Muscle of leg (tissue), 11 donors: Measurements from ENCODE around the gene ADPRHL1. TPM values are rescaled to one million over a fixed set of nuclear protein-coding genes. Genes with fewer than 3 reads are reported as not detected.
"Not testable (repeated sequence)": the region's sequence is repeated elsewhere in the genome, so short reads cannot be mapped to it uniquely, and the experiment has no call there.

Source experiments
- DNase-seq: peaks from one replicate; pipeline ENCODE4 v3.0.0; 2013
- H3K27ac ChIP-seq: one replicate; pipeline ENCODE4 v1.5.1; 2013; ENCODE audit warnings: mild to moderate bottlenecking, low read length, control low read depth
- H3K27me3 ChIP-seq: one replicate; pipeline ENCODE4 v1.6.1; 2013; ENCODE audit warnings: low read length; ENCODE audit not compliant: control insufficient read depth, insufficient read depth
- H3K36me3 ChIP-seq: one replicate; pipeline ENCODE4 v1.6.1; 2013; ENCODE audit warnings: low read length; ENCODE audit not compliant: control insufficient read depth, insufficient read depth
- H3K4me1 ChIP-seq: one replicate; pipeline ENCODE4 v1.6.1; 2013; ENCODE audit warnings: low read length; ENCODE audit not compliant: control insufficient read depth, insufficient read depth
- H3K4me3 ChIP-seq: one replicate; pipeline ENCODE4 v1.5.1; 2013; ENCODE audit warnings: low read length, control low read depth
- H3K9me3 ChIP-seq: replicated peaks from 2 replicates; pipeline ENCODE4 v1.6.1; 2013; ENCODE audit warnings: low read depth, low read length; ENCODE audit not compliant: control insufficient read depth
- WGBS: methylation state at CpG from one replicate; pipeline ENCODE4 v1.1.5; 2013; ENCODE audit warnings: missing lambda C conversion rate; ENCODE audit not compliant: insufficient coverage; 5-methylcytosine and 5-hydroxymethylcytosine counted together
- polyA plus RNA-seq, 8 donors: library from polyadenylated mRNA; unstranded; fragments of 120-200 nt; gene quantifications; one replicate each; pipeline versions ENCODE4 v1.2.1 to v1.2.3, GENCODE V29; 2013; ENCODE audit warnings: inconsistent platforms in 1 of 8, low replicate concordance in 1 of 8; ENCODE audit not compliant: insufficient read length in 8 of 8, insufficient read depth in 1 of 8
- total RNA-seq: library from RNA; stranded (reverse); fragments of 120-200 nt; gene quantifications from one replicate; pipeline ENCODE4 v1.2.4, GENCODE V29; 2013

Gene ADPRHL1
- total and polyA plus RNA-seq, 9 donors: 150 to 282 (median 212) TPM

DNA sequence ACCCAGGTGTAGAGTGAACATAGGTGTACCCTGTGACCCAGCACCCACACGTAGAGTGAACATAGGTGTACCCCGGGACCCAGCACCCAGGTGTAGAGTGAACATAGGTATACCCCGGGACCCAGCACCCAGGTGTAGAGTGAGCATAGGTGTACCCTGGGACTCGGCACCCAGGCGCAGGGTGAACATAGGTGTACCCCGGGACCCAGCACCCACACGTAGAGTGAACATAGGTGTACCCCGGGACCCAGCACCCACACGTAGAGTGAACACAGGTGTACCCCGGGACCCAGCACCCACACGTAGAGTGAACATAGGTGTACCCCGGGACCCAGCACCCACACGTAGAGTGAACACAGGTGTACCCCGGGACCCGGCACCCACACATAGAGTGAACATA, 16.4 kb downstream of the ADPRHL1 start:
- H3K27ac ChIP-seq, H3K9me3 ChIP-seq, DNase-seq, H3K4me3 ChIP-seq, H3K4me1 ChIP-seq, H3K36me3 ChIP-seq, H3K27me3 ChIP-seq: not testable (repeated sequence)
- no CpG with 5 or more reads among the region's 15 CpGs for WGBS

DNA sequence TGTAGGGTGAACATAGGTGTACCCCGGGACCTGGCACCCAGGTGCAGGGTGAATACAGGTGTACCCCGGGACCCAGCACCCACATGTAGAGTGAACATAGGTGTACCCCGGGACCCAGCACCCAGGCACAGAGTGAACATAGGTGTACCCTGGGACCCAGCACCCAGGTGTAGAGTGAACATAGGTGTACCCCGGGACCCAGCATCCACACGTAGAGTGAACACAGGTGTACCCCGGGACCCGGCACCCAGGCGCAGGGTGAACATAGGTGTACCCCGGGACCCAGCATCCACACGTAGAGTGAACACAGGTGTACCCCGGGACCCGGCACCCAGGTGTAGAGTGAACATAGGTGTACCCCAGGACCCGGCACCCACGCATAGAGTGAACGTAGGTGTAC, 17.4 kb downstream of the ADPRHL1 start:
- not testable (repeated sequence) for H3K36me3 ChIP-seq, H3K27me3 ChIP-seq, H3K27ac ChIP-seq, DNase-seq, H3K4me1 ChIP-seq, H3K9me3 ChIP-seq, H3K4me3 ChIP-seq
- WGBS: 98% methylated on average over 13 of the region's 15 CpGs

DNA sequence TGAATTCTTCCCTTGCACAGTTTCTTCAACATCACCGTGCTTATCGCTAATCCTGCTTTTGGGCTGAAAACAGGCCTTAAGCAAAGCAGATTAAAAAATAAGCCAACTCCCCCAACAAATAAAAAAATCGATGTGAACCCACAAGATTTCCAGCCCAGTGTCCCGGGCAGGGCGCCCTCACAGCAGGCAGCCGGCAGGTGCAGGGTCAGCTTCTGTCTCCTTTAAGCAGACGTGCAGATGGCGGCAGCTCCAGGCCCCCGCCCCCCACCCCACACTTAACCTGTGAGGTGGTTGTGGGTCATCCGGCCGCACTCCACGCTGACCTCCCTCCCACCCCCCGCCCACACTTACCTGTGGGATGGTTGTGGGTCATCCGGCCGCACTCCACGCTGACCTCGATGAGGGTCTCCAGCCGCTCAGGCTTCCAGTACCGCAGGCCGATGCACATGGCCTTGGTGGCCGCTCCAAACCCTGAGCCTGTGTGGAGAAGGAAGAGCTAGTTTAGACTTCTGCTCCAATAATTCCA, 19.8 kb downstream of the ADPRHL1 start:
- WGBS: no CpG with 5 or more reads among the region's 21 CpGs
- peaks cover 15% of the 10 kb centered on the region for H3K36me3 ChIP-seq
- H3K9me3 ChIP-seq: no peaks in the 10 kb centered on the region
- H3K4me3 ChIP-seq: no peak overlapping the region
- H3K4me1 ChIP-seq: peaks cover 8% of the 10 kb centered on the region
- no peak for DNase-seq
- no peak overlapping the region for H3K27ac ChIP-seq
- no peaks in the 10 kb centered on the region for H3K27me3 ChIP-seq

DNA sequence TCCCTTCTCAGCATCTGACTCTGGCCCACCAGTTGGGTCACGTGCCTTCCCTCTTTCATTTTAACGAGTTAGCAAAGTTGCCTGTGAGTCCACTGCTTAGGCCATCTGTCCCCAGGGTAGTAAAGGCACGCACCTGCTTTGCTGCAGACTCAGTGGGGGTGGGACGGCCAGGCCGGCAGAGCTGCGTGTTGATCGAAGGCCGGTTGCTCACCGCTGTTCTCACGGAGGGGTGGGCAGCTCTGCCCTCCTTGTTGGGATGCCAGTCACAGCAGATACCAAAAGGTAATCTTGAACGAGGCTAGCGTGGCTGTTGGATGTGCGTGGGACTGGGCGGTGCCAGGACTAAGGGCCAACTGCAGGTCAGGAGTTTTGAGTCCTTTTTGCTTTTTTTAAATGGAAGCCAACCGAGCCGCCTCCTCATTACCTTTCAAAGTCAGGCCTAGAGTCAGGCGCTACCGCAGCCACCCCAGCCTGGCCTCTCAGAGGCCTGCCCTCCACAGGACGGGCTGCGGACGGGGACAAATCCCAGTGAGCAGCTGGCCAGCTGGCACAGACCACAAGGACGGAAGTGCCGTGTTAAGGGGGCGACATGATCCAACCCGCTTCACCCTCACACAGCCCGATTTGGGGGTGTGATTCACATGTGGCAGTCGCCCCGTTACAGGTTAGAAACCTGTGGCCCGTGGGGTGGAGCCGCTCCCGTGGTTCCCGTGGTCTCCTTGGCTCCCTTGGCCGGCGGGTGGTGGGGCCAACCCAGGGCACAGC, 20.6 kb downstream of the ADPRHL1 start:
- Histone ChIP-seq H3K4me3 (no peak overlapping the region), H3K36me3 (peaks cover 17% of the 10 kb centered on the region), H3K27ac (no peak overlapping the region), H3K9me3 (no peaks in the 10 kb centered on the region), H3K27me3 (no peaks in the 10 kb centered on the region), H3K4me1 (peaks cover 8% of the 10 kb centered on the region)
- DNase-seq: no peak
- 62% methylated on average over 20 of the region's 34 CpGs for WGBS

DNA sequence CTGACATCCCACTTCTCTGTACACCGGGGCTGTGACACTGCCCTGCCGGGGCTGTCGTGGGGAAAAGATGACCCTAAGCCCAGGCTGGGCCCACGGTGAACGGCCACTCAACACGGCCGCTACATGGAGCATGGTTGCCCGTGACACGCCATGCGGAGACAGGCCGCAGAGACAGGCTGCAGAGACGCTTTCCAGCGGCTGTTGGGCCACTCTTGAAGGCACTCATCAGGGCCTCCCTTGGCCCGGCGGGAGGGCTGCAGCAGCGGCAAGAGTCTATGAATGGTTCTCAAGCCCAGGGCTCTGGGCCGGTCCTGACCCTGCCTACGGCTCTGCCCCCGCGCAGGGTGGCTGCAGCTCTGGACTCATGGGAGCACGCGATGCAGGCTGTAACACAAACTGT, 22.1 kb downstream of the ADPRHL1 start:
- Histone ChIP-seq H3K9me3 (no peaks in the 10 kb centered on the region), H3K4me1 (peaks cover 12% of the 10 kb centered on the region), H3K27ac (no peak overlapping the region), H3K27me3 (no peaks in the 10 kb centered on the region), H3K36me3 (peaks cover 24% of the 10 kb centered on the region), H3K4me3 (no peak overlapping the region)
- 83% methylated on average over 20 of the region's 22 CpGs for WGBS
- no peak for DNase-seq

DNA sequence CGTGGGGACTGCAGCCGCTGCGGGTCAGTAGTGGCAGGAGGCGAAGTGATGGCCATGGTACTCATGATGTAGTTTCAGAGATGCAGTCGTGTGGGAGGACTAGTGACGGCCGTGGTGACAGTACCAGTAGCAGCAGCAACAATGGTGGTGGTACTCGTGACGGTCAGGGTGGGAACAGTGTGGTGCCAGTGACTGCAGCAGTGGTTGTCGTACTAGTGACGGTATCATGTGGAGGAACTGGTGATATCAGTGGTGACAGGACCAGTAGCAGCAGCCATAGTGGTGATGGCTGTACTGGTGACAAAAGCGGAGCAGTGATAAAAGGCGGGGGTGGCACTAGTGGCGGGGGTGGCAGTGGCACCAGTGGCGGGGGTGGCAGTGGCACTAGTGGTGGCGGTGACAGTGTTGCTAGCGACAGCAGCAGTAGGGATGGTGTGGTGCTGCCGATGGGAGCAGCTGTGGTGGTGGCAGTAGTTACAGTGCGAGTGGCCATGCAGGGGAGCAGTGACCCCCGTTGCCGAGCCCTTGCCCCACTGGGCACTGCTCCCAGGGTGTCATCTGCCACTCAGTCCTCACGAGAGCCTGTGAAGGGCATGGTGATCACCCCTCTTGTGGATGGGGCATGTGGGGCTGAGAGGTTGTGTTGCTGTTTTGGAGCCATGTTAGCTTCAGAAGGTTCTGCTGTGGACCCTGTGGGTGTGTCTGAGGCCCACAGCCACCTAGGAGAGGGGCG, 22.7 kb downstream of the ADPRHL1 start:
- Histone ChIP-seq H3K4me3 (no peak overlapping the region), H3K27me3 (no peaks in the 10 kb centered on the region), H3K9me3 (no peaks in the 10 kb centered on the region), H3K36me3 (peaks cover 27% of the 10 kb centered on the region), H3K27ac (no peak overlapping the region), H3K4me1 (peaks cover 13% of the 10 kb centered on the region)
- 92% methylated on average over 18 of the region's 23 CpGs for WGBS
- no peak for DNase-seq

DNA sequence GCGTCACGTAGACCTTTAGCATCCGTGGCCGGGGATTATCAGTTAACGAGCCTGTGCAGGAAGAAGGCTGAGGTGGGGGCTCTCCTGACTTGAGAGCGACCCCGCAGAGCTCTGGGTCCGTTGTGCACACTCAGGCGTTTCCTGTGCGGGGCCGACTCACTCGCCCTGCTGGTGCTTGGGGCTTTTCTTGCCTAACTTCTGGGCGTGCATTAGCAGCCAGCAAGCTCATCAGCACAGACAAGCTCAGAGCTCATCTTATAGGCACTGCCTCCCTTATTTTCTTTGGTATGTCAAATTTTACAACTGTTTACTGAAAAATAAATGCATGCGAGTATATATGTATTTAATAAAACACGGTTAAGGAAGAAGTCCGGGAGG, 23.7 kb downstream of the ADPRHL1 start:
- DNase-seq: no peak
- Histone ChIP-seq H3K4me3 (no peak overlapping the region), H3K4me1 (peaks cover 13% of the 10 kb centered on the region), H3K27me3 (no peaks in the 10 kb centered on the region), H3K36me3 (peaks cover 27% of the 10 kb centered on the region), H3K27ac (no peak overlapping the region), H3K9me3 (no peaks in the 10 kb centered on the region)
- WGBS: 80% methylated on average over 15 of the region's 16 CpGs

DNA sequence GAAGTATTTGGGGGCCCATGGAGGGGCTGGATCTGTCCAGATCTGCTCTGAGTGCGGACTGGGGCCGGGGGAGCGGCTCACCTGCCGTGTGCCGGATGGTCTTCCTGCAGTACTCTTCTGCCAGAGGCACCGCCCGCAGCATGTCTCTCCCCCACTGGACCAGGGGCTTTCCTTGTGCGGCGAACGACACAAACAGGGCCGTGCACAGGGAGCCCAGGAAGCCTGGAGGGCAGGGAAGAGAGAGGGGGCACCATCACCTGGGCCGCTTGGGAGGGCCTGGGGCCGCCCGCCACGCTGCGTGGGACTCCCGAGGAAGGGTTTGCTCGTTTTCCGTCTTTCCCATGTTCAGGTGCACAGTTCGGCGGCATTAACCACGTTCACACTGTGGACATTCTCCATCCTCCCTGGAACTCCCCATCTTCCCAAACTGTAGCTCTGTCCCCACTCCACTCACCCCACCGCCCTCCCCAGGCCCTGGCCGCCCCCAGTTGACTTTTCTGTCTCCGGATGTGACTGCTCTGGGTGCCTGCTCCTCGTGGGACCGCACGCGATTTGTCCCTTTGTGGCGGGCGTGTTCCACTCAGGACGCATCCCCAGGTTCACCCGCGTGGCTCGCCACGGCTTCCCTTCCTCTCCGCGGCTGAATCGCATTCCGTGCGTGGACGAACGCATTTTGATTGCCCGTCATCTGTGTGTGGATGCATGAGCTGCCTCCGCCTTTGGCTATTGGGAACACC, 24.2 kb downstream of the ADPRHL1 start:
- Histone ChIP-seq H3K4me3 (no peak overlapping the region), H3K4me1 (peaks cover 13% of the 10 kb centered on the region), H3K36me3 (peaks cover 27% of the 10 kb centered on the region), H3K27me3 (no peaks in the 10 kb centered on the region), H3K9me3 (no peaks in the 10 kb centered on the region), H3K27ac (no peak overlapping the region)
- WGBS: 94% methylated on average over 32 of the region's 45 CpGs
- DNase-seq: no peak

DNA sequence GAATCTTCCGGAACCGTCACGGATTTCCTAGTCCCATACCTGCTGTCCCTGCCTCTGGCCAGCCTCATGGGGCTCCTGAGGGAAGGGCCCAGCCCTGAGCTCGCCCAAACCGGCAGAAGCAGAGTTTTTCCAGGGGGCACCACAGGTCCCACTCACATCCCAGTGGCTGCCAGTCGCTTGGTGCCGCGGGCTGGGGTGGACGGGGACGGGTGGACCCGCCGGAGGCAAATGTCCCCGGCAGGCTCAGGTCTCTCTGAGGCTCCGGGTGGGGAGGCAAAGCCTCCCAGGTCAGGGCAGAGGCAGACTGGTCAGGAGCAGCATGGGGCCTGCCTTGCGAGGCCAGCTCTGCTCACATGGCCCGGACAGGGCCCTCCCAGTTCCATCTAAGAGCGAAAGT, 24.8 kb downstream of the ADPRHL1 start:
- Histone ChIP-seq H3K27ac (no peak overlapping the region), H3K9me3 (no peaks in the 10 kb centered on the region), H3K4me3 (no peak overlapping the region), H3K27me3 (no peaks in the 10 kb centered on the region), H3K36me3 (peaks cover 27% of the 10 kb centered on the region), H3K4me1 (peaks cover 13% of the 10 kb centered on the region)
- WGBS: 86% methylated on average over 17 of the region's 17 CpGs
- DNase-seq: no peak
